GM21515 (cell line): ENCODE measurements around the gene GPR108.
"Not testable (repeated sequence)": the region's sequence is repeated elsewhere in the genome, so short reads cannot be mapped to it uniquely, and the experiment has no call there.

Source experiments
- ATAC-seq: cut with Tn5 transposase; IDR thresholded peaks from one replicate; pipeline ENCODE4 v1.9.1; 2021; ENCODE audit not compliant: unreplicated experiment

Gene GPR108

GRCh38 chr19:6761053-6761676 is 23.8 kb upstream of the GPR108 start:
- ATAC-seq, result no peak

- ATAC-seq, result no peak
Measured at GRCh38 chr19:6760606-6761005, 23.2 kb upstream of the GPR108 start.

- no peak for ATAC-seq
Measured at GRCh38 chr19:6754653-6755463, 17.5 kb upstream of the GPR108 start.

DNA sequence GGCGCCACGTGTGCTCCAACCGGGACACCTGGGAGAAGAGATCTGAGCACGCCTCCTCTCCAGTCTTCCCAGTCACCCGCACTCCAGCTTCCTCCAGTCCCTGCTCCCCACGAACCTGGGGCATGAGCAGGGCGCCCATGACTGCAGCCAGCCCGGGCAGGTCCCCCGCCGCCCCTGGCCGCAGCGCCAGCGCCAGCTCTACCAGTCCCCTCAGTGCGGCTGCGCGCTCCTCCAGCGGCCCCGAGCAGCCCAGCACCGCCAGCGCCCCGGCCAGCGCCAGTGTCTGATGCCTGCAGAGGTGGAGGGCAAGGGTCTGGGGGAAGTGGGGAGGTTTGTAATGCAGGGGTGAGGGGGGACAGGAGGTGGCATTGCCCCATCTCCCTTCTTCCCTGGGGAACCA is 16.8 kb upstream of the GPR108 start:
- no peak for ATAC-seq

GRCh38 chr19:6753178-6754031 is 16.0 kb upstream of the GPR108 start:
- peak; percentile 65 for ATAC-seq

DNA sequence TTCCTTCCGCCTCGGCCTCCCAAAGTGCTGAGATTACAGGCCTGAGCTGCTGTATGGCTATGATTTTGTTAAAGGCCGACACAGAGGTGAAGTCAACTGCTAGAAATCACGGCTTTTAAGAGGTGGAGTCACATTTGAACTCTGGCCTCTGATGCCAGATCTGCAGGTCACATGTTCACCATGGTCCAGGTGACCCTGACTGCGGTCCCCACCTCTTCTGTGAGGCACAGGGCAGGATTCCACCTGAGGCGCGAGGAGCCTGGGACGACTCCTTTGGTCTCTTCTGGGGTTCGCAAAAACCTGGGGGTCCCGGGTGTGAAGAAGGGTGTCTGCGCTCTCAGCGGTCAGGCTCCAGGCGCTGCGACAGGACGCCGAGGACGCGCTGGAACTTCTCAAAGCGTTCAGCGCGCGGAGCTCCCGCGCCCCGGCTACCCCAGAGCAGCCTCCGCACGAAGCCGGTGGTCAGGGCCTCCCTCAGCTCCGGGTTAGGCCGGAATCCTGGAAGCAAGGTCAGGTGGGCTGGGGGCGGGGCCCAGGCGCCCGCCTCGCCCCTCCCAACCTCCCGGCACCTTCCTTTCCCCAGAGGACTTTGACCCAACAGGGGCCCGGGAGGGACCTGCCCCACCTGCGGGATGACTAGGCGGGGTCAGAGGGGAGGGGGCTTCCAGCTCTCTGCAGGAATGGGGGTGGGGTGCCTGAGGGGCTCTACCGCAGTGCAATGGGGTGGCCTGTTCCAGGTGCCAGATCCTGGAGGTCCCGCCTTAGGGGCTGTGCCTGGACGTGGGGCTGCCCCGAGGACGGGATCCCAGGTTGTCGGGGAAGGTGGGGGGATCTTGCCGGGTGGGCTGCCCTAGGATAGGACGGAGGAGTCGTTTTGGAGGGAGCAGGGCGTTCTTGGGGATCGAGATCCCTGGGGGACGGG is 15.1 kb upstream of the GPR108 start:
- ATAC-seq, result no peak

DNA sequence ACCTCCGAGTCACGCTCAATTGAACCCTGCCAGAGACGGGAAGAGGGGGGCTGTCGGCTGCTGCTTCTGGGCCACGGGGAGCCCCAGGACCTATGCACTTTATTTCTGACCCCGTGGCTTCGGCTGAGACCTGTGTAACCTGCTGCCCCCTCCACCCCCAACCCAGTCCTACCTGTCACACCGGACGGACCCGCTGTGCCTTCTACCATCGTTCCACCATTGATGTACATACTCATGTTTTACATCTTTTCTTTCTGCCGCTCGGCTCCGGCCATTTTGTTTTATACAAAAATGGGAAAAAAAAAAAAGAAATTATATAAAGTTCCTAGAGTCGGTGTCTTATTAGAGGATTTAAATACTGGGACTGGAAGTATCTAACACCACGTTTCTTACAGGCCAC is 13.8 kb upstream of the GPR108 start:
- ATAC-seq, result no peak

GRCh38 chr19:6750062-6750461 is 12.7 kb upstream of the GPR108 start:
- no peak for ATAC-seq

GRCh38 chr19:6748543-6748942 is 11.2 kb upstream of the GPR108 start:
- not testable (repeated sequence) for ATAC-seq

GRCh38 chr19:6745965-6746364 is 8.6 kb upstream of the GPR108 start:
- ATAC-seq, result no peak

- ATAC-seq, result no peak
Measured at GRCh38 chr19:6744381-6745301, 7.3 kb upstream of the GPR108 start.

DNA sequence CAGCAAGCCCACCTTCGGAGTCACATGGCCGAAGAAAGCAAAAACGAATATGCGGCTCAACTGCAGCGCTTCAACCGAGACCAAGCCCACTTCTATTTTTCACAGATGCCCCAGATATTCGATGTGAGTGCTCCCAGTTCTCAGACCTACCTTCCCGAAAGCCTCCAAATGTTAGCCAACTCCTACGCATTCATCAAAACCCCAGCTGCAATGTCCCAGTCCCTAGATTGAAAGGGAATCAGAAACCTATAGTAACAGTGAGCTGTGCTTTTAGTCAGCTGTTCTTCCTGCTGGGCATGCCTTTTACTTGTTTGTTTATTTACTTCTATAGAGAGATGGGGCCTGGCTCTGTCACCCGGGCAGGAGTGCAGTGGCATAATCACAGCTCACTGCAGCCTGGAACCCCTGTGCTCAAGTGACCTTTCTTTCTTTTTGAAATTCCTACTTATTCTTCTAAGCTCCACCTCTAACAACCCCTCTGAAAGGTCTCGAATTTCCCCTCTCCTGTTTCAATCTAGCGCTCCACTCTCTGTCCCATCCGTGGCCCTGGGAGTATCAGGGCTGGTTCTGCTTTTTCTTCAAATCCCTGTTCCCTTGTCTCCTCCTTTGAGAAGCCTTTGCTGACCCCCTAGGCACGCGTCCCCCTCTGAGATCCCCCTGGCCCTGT is 6.5 kb upstream of the GPR108 start:
- no peak for ATAC-seq

DNA sequence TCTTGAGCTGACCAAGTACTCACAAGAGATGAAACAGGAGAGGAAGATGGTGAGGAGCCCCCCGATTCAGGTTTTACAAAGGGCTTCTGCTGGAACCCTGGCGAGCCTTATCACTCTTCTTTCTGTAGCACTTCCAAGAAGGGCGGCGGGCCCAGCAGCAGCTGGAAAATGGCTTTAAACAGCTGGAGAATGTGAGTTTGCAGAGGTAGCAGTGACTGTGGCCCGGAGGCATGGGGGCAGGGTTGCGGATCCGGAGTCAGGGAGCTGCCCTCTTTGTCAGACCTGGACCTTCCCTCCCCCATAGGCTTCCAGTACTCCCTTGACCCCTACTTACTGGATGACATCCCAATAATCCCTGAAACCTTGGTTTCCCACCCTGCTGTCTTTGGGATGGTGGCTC is 5.7 kb upstream of the GPR108 start:
- no peak for ATAC-seq

GRCh38 chr19:6740589-6741343 is 3.4 kb upstream of the GPR108 start:
- ATAC-seq, result no peak

DNA sequence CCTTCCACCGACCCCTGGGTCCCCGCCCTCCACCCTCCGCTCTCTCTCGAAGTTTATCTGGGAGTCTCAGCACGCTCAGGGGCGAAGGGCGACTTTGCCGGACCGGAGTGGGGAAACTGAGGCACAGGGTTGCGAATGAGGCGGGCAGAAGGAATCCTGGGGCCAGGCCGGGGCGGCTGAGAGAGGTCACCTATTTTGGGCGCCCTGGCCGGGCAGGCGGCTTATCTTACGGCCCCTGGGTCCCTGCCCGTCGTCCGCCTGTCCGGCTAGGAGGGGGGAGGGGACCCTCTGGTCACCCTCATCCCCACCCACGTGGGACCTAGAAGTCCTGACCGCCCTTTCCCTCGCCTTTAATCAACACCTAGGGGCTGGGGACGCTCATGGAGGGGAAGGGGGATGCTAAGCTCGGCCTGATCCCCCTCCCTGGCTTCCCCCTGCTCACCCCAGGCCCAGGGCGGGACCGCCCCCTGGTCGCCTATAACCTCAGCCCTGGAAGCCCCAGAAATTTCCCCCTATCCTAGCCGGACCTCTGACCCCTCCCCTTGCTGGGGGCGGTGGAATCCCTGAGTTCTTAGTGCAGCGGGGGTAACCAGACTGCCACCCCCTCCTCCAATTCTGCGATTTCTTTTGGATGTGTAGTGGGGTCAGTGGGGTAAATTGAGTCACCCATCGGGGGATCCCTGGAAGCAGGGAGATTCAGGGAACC is 2.7 kb upstream of the GPR108 start:
- no peak for ATAC-seq

- no peak for ATAC-seq
Measured at GRCh38 chr19:6739390-6739882, 2.1 kb upstream of the GPR108 start, which contains the start of gene TRIP10. TSS of gene TRIP10 (plus strand) at chr19:6739680. CDS start at chr19:6739762, 82 bp downstream.

DNA sequence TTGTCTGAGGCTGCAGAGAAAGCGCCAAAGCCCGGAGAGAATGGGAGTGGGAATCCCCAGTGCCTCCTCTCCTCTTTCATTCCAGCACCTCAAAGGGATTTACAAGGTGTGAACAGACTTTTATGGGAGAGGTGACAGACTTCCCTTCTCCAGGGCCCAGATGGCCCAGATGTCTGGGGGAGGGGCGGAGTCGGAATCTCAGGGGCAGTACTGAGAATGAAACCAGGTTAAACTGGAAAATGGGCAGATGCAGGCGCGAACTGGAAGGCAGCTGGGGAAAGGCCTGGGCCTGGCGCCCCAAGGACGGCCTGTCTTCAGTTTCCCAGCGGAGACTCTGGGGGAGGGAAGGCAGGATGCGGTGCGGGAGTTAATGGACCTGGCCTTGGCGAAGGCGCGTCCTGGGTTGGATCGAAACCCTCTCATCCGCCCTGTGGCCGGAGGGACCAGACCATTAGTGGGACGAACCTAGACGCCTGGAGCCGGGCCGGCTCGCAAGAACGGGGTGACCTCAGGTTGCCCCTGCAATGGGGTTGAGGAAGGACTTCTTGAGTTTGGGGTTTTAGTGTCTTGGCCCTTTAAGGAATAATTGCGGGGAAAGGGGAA is 1.5 kb upstream of the GPR108 start:
- no peak for ATAC-seq
